H1 (cell line): ENCODE measurements around the gene CPTP. TPM values are rescaled to one million over a fixed set of nuclear protein-coding genes. Genes with fewer than 3 reads are reported as not detected.
"Not testable (repeated sequence)": the region's sequence is repeated elsewhere in the genome, so short reads cannot be mapped to it uniquely, and the experiment has no call there.

ENCODE experiments used
- CTCF ChIA-PET: fragments of 300-600 bp; sonication (Branson Sonifier 250); formaldehyde crosslinking; loops from one replicate; lab custom pipeline; 2021; ENCODE audit not compliant: partially characterized antibody; lab: Charles Lee
- POLR2A ChIA-PET: fragments of 300-600 bp; sonication (Branson Sonifier 250); formaldehyde crosslinking; loops from one replicate; lab custom pipeline; 2021; ENCODE audit warnings: inconsistent platforms; ENCODE audit not compliant: partially characterized antibody; lab: Charles Lee
- DNase-seq, 2 experiments: peaks; one replicate each; pipeline versions ENCODE4 v3.0.0 to v3.0.0-alpha.2; 2010 to 2022; ENCODE audit warnings: low spot score in 2 of 2, low read depth in 1 of 2, mixed read lengths in 1 of 2
- FAIRE-seq: peaks from 2 replicates; lab custom pipeline; 2011; peaks lifted over from hg19 to GRCh38; lab: Jason Lieb, UNC
- H2AFZ ChIP-seq: 2 replicates; pipeline ENCODE4 v1.8.1; 2012; ENCODE audit warnings: low read length, inconsistent platforms
- H2AK5ac ChIP-seq: 2 replicates; pipeline ENCODE4 v1.6.1; 2013; ENCODE audit warnings: low read depth, low read length
- H2BK120ac ChIP-seq: replicated peaks from 2 replicates; pipeline ENCODE3; 2013; ENCODE audit warnings: low read depth, low read length, inconsistent platforms
- H2BK12ac ChIP-seq: 2 replicates; pipeline ENCODE4 v1.6.1; 2013; ENCODE audit warnings: low read depth, low read length
- H2BK15ac ChIP-seq: 2 replicates; pipeline ENCODE4 v1.6.1; 2013; ENCODE audit warnings: low read length
- H2BK20ac ChIP-seq: 2 replicates; pipeline ENCODE4 v1.6.1; 2013; ENCODE audit warnings: low read length
- H2BK5ac ChIP-seq: 2 replicates; pipeline ENCODE4 v1.6.1; 2013; ENCODE audit warnings: low read depth, low read length
- H3K14ac ChIP-seq: 2 replicates; pipeline ENCODE4 v1.6.1; 2013; ENCODE audit warnings: inconsistent platforms; ENCODE audit not compliant: insufficient read length
- H3K18ac ChIP-seq: 2 replicates; pipeline ENCODE4 v1.6.1; 2013; ENCODE audit warnings: low read length; ENCODE audit errors: extremely low read depth
- H3K23ac ChIP-seq: 2 replicates; pipeline ENCODE4 v1.6.1; 2013; ENCODE audit warnings: inconsistent platforms; ENCODE audit not compliant: insufficient read length
- H3K23me2 ChIP-seq: 2 replicates; pipeline ENCODE4 v1.6.1; 2013; ENCODE audit warnings: low read depth, low read length
- H3K27ac ChIP-seq: 2 replicates; pipeline ENCODE4 v1.6.1; 2011; ENCODE audit warnings: low read depth, low read length, inconsistent platforms
- H3K27me3 ChIP-seq, 4 experiments: replicated peaks in 1 of 4; 1 replicate in 1 of 4; 2 replicates in 3 of 4; pipeline versions ENCODE4 v1.6.1 to v1.8.1; 2011 to 2013; ENCODE audit warnings: low read length in 3 of 4, mild to moderate bottlenecking in 3 of 4, inconsistent platforms in 2 of 4, mixed read lengths in 2 of 4, moderate library complexity in 1 of 4; ENCODE audit not compliant: control insufficient read depth in 3 of 4, insufficient read depth in 3 of 4; ENCODE audit errors: extremely low read depth in 1 of 4
- H3K36me3 ChIP-seq, 4 experiments: 2 replicates each; pipeline versions ENCODE4 v1.6.1 to v1.8.1; 2011 to 2013; ENCODE audit warnings: mild to moderate bottlenecking in 4 of 4, low read length in 3 of 4, moderate library complexity in 2 of 4, control low read depth in 1 of 4, inconsistent platforms in 1 of 4; ENCODE audit not compliant: insufficient read depth in 4 of 4, control insufficient read depth in 2 of 4
- H3K4ac ChIP-seq: replicated peaks from 2 replicates; pipeline ENCODE3; 2013; ENCODE audit warnings: low read length, low read depth, mixed read lengths, inconsistent platforms; ENCODE audit not compliant: insufficient read length
- H3K4me1 ChIP-seq, 4 experiments: replicated peaks in 1 of 4; 1 replicate in 1 of 4; 2 replicates in 3 of 4; pipeline versions ENCODE4 v1.6.1 to v1.8.1; 2011 to 2013; ENCODE audit warnings: low read length in 3 of 4, inconsistent platforms in 2 of 4, mixed read lengths in 1 of 4; ENCODE audit not compliant: insufficient read depth in 4 of 4, control insufficient read depth in 3 of 4
- H3K4me2 ChIP-seq, 2 experiments: 2 replicates each; pipeline versions ENCODE4 v1.6.1 to v1.8.1; 2011 to 2013; ENCODE audit warnings: low read depth in 2 of 2, low read length in 2 of 2, control low read depth in 1 of 2, inconsistent platforms in 1 of 2, mild to moderate bottlenecking in 1 of 2; ENCODE audit not compliant: insufficient read depth in 1 of 2
- H3K4me3 ChIP-seq, 4 experiments: fragments of 200-600, 300-600 bp in 1 of 4; sonication (generic), shearing (Covaris generic), sonication (Bioruptor Twin) in 1 of 4; 2 replicates each; pipeline versions ENCODE4 v1.5.1 to v1.8.1; 2011 to 2016; ENCODE audit warnings: low read length in 4 of 4, low read depth in 3 of 4, control low read depth in 2 of 4, inconsistent platforms in 2 of 4, mild to moderate bottlenecking in 2 of 4, mixed read lengths in 1 of 4, moderate library complexity in 1 of 4; ENCODE audit not compliant: insufficient read depth in 2 of 4; ENCODE audit errors: extremely low read depth in 1 of 4
- H3K56ac ChIP-seq: replicated peaks from 2 replicates; pipeline ENCODE3; 2013; ENCODE audit warnings: low read depth, mild to moderate bottlenecking, mixed read lengths, low read length, inconsistent platforms; ENCODE audit not compliant: insufficient read length
- H3K79me1 ChIP-seq: 2 replicates; pipeline ENCODE4 v1.6.1; 2013; ENCODE audit warnings: low read depth, low read length, control low read depth
- H3K79me2 ChIP-seq, 2 experiments: 2 replicates each; pipeline versions ENCODE4 v1.6.1 to v1.8.1; 2012 to 2013; ENCODE audit warnings: low read length in 2 of 2, mild to moderate bottlenecking in 2 of 2, inconsistent platforms in 1 of 2; ENCODE audit not compliant: insufficient read depth in 2 of 2, control insufficient read depth in 1 of 2
- H3K9ac ChIP-seq, 4 experiments: replicated peaks in 1 of 4; 1 replicate in 1 of 4; 2 replicates in 3 of 4; pipeline versions ENCODE4 v1.6.1 to v1.8.1; 2011 to 2013; ENCODE audit warnings: low read depth in 3 of 4, low read length in 3 of 4, control low read depth in 2 of 4, mild to moderate bottlenecking in 2 of 4, moderate library complexity in 2 of 4, inconsistent platforms in 1 of 4; ENCODE audit errors: extremely low read depth in 1 of 4
- H3K9me3 ChIP-seq, 2 experiments: 2 replicates each; pipeline versions ENCODE4 v1.6.1 to v1.8.1; 2012 to 2013; ENCODE audit warnings: mild to moderate bottlenecking in 2 of 2, moderate library complexity in 2 of 2, control low read depth in 1 of 2, inconsistent platforms in 1 of 2, low read depth in 1 of 2, low read length in 1 of 2, mixed read lengths in 1 of 2; ENCODE audit not compliant: insufficient read depth in 2 of 2
- H4K20me1 ChIP-seq, 2 experiments: replicated peaks in 1 of 2; 2 replicates each; pipeline versions ENCODE3 to v1.8.1; 2011 to 2013; ENCODE audit warnings: inconsistent platforms in 2 of 2, low read length in 2 of 2, mild to moderate bottlenecking in 1 of 2; ENCODE audit not compliant: insufficient read depth in 2 of 2, control insufficient read depth in 1 of 2
- H4K5ac ChIP-seq: 2 replicates; pipeline ENCODE4 v1.6.1; 2013; ENCODE audit warnings: low read length, low read depth, mixed read lengths, inconsistent platforms; ENCODE audit not compliant: insufficient read length
- H4K8ac ChIP-seq: 2 replicates; pipeline ENCODE4 v1.8.0; 2013; ENCODE audit warnings: mild to moderate bottlenecking, moderate library complexity, low read length, inconsistent platforms; ENCODE audit not compliant: insufficient read depth; ENCODE audit errors: extremely low read depth
- H4K91ac ChIP-seq: replicated peaks from 2 replicates; pipeline ENCODE3; 2013; ENCODE audit warnings: low read length, mixed read lengths, inconsistent platforms; ENCODE audit not compliant: insufficient read length
- WGBS, 2 experiments: shearing (Covaris generic) in 1 of 2; methylation state at CpG; one replicate each; pipeline versions ENCODE4 v1.1.6 to v1.1.7; 2013 to 2015; ENCODE audit warnings: low lambda C conversion rate in 2 of 2, mixed read lengths in 2 of 2, inconsistent platforms in 1 of 2, low coverage in 1 of 2, missing lambda C conversion rate in 1 of 2; ENCODE audit not compliant: insufficient replicate concordance in 2 of 2, insufficient coverage in 1 of 2, insufficient read length in 1 of 2; ENCODE audit errors: extremely low coverage in 1 of 2, missing lambda C conversion rate in 1 of 2; 5-methylcytosine and 5-hydroxymethylcytosine counted together
- polyA plus RNA-seq, 7 experiments: library from polyadenylated mRNA; depleted of rRNA in 3 of 7; stranded (reverse) in 5 of 7; unstranded in 2 of 7; fragments of >200 nt in 5 of 7; fragments of 200-250 nt in 2 of 7; gene quantifications; 1 replicate in 5 of 7; 2 replicates in 1 of 7; 4 replicates in 1 of 7; pipeline versions ENCODE4 v1.2.1 to v1.2.3, GENCODE V29; 2011 to 2013; ENCODE audit warnings: missing spikeins in 2 of 7, mixed read lengths in 2 of 7
- total RNA-seq: library from RNA; stranded (reverse); fragmentation: NEBNext Ultra II Directional; extraction: Animal tissue kit (Norgen Biotek cat#: 25700); gene quantifications from 2 replicates; pipeline ENCODE4 v1.2.1, GENCODE V29; 2021

Gene CPTP
- total and polyA plus RNA-seq, 2 of the 8 experiments (the other 6 are each of a cell fraction or from before 2014, with no cell fraction given) = 8.1 to 10.6 TPM

GRCh38 chr1:1370094-1370493 is 45.5 kb downstream of the CPTP start:
- not testable (repeated sequence) for H3K79me1 ChIP-seq, H3K4me3 ChIP-seq, H2BK20ac ChIP-seq, H4K5ac ChIP-seq, H3K4ac ChIP-seq, H3K27ac ChIP-seq, H2BK5ac ChIP-seq, H3K4me2 ChIP-seq, DNase-seq, H2AFZ ChIP-seq, H3K36me3 ChIP-seq, H2AK5ac ChIP-seq, H2BK15ac ChIP-seq, H3K23ac ChIP-seq, H3K14ac ChIP-seq, H4K91ac ChIP-seq, H4K8ac ChIP-seq, H2BK120ac ChIP-seq, H3K56ac ChIP-seq, FAIRE-seq, H3K9ac ChIP-seq, H2BK12ac ChIP-seq, H3K27me3 ChIP-seq, H3K18ac ChIP-seq
- peaks cover 24% of the 10 kb centered on the region; the same call in 1 of the 2 replicates for H3K23me2 ChIP-seq
- CTCF ChIA-PET = interaction anchor here (0.6 to 4.5 kb wide), 12 partner anchors 11 to 296 kb away, joined by 3 to 40 read pairs (median 4); partner anchors contain the start of genes DVL1 and MXRA8
- H4K20me1 ChIP-seq = peaks cover 0 to 17% of the 10 kb centered on the region in 2 experiments
- H3K79me2 ChIP-seq = peaks cover 5 to 17% of the 10 kb centered on the region in 2 experiments; a peak in 3 of 4 replicates
- H3K4me1 ChIP-seq = peaks cover 0 to 12% (median 9%) of the 10 kb centered on the region in 4 experiments; a peak in 5 of 7 replicates
- WGBS, 2 experiments = 95% methylated on average over 14 of the region's 14 CpGs; no CpG with 5 or more reads in 1 of the 2 experiments
- POLR2A ChIA-PET = interaction anchor here (0.7 to 33.4 kb wide), 8 partner anchors 11 to 136 kb away, joined by 3 to 719 read pairs (median 13); partner anchors contain the start of genes CCNL2, MRPL20 and MXRA8
- peaks cover 12 to 18% of the 10 kb centered on the region in 2 experiments; a peak in 3 of 4 replicates for H3K9me3 ChIP-seq
